ENCODE results near the gene SP100.

- no peak for TF ChIP-seq CTCF (IDR thresholded peaks at IDR 0.05)
- no peak for TF ChIP-seq POLR2A (IDR thresholded peaks at IDR 0.05)
Observed at GRCh38 chr2:230412846-230413245, 3.2 kb upstream of the SP100 start.
